T-helper 17 cell (primary cell): ENCODE measurements around the gene NDUFAF5. TPM values are rescaled to one million over a fixed set of nuclear protein-coding genes. Genes with fewer than 3 reads are reported as not detected.
A peak's percentile ranks its signal among the peaks of the same experiment; 100 is the strongest.
"Not testable (repeated sequence)": the region's sequence is repeated elsewhere in the genome, so short reads cannot be mapped to it uniquely, and the experiment has no call there.

ENCODE experiments used
- ATAC-seq: fragments of 150-1000 bp; cut with Tn5 transposase; 2 replicates; pipeline ENCODE4 v1.10.0; 2021; ENCODE audit warnings: mild to moderate bottlenecking, moderate library complexity
- DNase-seq, 3 donors: peaks; one replicate each; pipeline versions ENCODE4 v3.0.0 to v3.0.0-alpha.2; 2020 to 2021
- H3K9me3 ChIP-seq: one replicate; pipeline ENCODE4 v1.7.0; 2013; ENCODE audit warnings: low read length, mild to moderate bottlenecking; ENCODE audit not compliant: control insufficient read depth, poor library complexity, severe bottlenecking
- H3K27ac Mint-ChIP-seq: one replicate; pipeline ENCODE4 v1.8.0; 2022; ENCODE audit warnings: mild to moderate bottlenecking, moderate library complexity, mixed read lengths
- H3K27me3 Mint-ChIP-seq: one replicate; pipeline ENCODE4 v1.8.0; 2022; ENCODE audit warnings: mixed read lengths
- H3K36me3 Mint-ChIP-seq: one replicate; pipeline ENCODE4 v1.8.0; 2022; ENCODE audit warnings: low read depth, mixed read lengths
- H3K4me1 Mint-ChIP-seq: one replicate; pipeline ENCODE4 v1.8.0; 2022; ENCODE audit warnings: mild to moderate bottlenecking, mixed read lengths
- H3K4me3 Mint-ChIP-seq: one replicate; pipeline ENCODE4 v1.8.0; 2022; ENCODE audit warnings: mild to moderate bottlenecking, moderate library complexity, mixed read lengths
- total RNA-seq, 4 donors: library from RNA in 2 of 4; stranded (reverse) in 2 of 4; gene quantifications; one replicate each; pipeline ENCODE4 v1.2.3 and lab custom pipeline; 2022 to 2026

NDUFAF5 gene, protein sequence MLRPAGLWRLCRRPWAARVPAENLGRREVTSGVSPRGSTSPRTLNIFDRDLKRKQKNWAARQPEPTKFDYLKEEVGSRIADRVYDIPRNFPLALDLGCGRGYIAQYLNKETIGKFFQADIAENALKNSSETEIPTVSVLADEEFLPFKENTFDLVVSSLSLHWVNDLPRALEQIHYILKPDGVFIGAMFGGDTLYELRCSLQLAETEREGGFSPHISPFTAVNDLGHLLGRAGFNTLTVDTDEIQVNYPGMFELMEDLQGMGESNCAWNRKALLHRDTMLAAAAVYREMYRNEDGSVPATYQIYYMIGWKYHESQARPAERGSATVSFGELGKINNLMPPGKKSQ
- 10 to 100 TPM; 30.9 to 55.4 TPM for total RNA-seq
- total RNA-seq (lab: John Stamatoyannopoulos, UW), result 23.4 to 26.1 reads per million in 2 donors

DNA sequence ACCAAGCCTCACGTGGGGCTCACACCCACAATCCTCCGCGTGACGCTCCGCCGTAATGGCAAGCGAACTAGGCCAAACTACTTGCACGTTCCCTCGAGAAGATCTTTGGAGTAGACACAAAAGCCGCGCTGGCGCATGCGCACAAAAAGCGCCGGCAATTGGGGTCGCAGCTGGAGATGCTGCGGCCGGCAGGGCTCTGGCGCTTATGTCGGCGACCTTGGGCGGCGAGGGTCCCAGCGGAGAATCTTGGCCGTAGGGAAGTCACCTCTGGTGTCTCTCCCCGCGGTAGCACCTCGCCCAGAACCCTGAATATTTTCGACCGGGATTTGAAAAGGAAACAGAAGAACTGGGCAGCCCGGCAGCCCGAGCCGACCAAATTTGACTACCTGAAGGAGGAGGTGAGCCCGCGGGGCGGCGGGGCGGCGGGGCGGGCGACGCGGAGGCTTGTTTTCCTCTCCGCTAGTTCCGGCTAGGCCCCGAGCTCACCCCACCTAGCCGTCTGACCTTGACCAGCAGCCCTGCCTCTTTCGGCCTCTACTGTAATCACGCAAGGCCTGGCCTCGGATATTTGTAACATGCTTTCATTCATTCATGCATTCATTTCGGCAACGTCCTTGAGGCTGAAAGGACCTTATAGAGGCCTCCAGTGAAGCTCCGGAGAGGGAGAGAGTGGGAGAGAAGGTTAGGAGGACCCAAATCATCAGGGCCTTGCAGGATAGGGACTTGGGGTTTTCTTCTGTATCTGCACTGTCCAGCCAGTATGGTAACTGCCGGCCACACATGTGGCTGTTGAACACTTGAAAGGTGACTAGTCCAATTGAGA lies at the start of gene NDUFAF5, which contains the start of gene ESF1:
NDUFAF5 (plus strand) TSS at position 136 of the 823 bp plus-strand sequence; CDS start at position 177, 41 bp downstream.
ESF1 (minus strand) TSS at position 27 of the 823 bp plus-strand sequence. CDS start 1,779 bp downstream, outside the sequence.
- Mint-ChIP-seq H3K27me3 (no peaks in the 10 kb centered on the region), H3K4me3 (peak within 1 kb of the TSS; percentile 99), H3K27ac (peak within 1 kb of the TSS; percentile 99), H3K4me1 (peaks cover 36% of the 10 kb centered on the region), H3K36me3 (peaks cover 13% of the 10 kb centered on the region)
- no peaks in the 10 kb centered on the region for H3K9me3 ChIP-seq
- ATAC-seq (peak; percentile 98), DNase-seq (peak; percentile 74 to 86 (median 81))

DNA sequence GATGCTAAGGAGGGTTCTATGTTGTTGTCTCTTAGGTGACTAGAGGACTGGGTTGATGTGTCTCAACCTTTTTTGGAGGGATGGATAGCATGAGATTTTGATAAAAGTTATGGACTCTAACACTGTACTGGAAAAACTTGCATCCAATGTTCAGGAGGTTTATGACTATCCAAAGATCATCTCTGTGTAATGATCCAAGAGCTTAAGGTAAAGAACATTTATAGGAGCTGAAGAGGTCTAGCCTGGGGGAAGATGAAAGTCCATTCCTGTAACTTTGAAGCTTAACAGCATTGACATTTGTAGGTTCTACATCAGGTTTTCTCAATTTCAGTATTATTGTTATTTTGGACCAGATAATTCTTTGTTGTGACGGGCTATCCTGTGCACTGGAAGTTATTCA lies 49.0 kb upstream of the NDUFAF5 start:
- Mint-ChIP-seq H3K4me3 (no peak overlapping the region), H3K36me3 (peaks cover 3% of the 10 kb centered on the region), H3K27me3 (no peaks in the 10 kb centered on the region), H3K27ac (no peak overlapping the region), H3K4me1 (peaks cover 4% of the 10 kb centered on the region)
- no peak for DNase-seq
- ATAC-seq, result no peak
- no peaks in the 10 kb centered on the region for H3K9me3 ChIP-seq

DNA sequence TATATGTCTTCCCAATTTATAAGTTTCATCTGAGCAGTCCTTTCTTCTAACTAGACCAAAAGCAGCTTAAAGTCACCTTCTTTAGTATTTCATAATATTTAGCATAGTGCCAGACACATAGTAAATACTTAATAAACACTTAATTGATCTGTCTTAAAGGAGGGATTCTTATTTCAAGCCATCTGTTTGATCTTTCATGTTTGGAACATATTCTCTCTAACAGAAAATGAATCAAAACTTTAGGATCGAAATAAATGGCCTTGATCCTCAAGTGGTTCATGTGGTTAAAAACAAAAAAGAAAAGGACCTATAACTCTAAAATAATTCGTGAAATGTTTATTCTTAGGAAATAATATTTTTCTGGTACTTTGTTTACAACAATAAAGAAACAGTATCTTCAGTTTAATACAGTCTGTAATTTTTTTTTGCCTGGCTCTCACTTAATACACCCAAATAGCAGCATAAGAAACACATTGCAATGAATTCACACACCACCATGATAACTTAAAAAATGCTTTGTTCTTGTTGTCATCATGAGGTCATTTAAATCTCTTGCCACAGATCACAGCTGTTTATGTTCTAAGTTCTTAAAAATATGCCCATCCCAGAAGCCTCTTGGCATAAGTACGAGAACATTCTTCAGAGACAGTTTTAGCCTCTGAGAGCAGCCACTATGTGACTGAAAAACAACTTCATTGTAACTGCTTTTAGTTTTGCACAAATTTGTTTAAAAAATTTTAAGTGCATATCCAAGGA lies 48.2 kb upstream of the NDUFAF5 start:
- no peak for ATAC-seq
- H3K4me1 Mint-ChIP-seq, result peaks cover 4% of the 10 kb centered on the region
- DNase-seq, result no peak
- H3K36me3 Mint-ChIP-seq, result peaks cover 6% of the 10 kb centered on the region
- no peaks in the 10 kb centered on the region for H3K27me3 Mint-ChIP-seq
- H3K27ac Mint-ChIP-seq, result no peak overlapping the region
- no peak overlapping the region for H3K4me3 Mint-ChIP-seq
- H3K9me3 ChIP-seq, result no peaks in the 10 kb centered on the region

DNA sequence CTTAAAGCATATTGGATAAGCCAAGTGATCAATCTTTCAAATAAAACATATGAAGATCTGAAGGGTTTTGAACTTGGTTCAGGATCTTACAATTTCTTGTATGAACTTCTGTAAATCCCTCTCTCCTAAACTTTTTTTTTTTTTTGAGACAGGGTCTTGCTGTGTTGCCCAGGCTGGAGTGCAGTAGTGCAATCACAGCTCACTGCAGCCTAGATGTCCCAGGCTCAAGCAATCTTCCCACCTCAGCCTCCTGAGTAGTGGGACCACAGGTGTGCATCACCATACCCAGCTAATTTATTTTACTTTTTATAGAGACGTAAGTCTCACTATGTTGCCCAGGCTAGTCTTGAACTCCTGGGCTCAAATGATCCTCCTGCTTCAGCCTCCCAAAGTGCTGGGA lies 46.6 kb upstream of the NDUFAF5 start:
- not testable (repeated sequence) for H3K4me1 Mint-ChIP-seq, H3K4me3 Mint-ChIP-seq, H3K27ac Mint-ChIP-seq, H3K9me3 ChIP-seq, DNase-seq, H3K27me3 Mint-ChIP-seq, ATAC-seq
- H3K36me3 Mint-ChIP-seq, result peaks cover 10% of the 10 kb centered on the region

DNA sequence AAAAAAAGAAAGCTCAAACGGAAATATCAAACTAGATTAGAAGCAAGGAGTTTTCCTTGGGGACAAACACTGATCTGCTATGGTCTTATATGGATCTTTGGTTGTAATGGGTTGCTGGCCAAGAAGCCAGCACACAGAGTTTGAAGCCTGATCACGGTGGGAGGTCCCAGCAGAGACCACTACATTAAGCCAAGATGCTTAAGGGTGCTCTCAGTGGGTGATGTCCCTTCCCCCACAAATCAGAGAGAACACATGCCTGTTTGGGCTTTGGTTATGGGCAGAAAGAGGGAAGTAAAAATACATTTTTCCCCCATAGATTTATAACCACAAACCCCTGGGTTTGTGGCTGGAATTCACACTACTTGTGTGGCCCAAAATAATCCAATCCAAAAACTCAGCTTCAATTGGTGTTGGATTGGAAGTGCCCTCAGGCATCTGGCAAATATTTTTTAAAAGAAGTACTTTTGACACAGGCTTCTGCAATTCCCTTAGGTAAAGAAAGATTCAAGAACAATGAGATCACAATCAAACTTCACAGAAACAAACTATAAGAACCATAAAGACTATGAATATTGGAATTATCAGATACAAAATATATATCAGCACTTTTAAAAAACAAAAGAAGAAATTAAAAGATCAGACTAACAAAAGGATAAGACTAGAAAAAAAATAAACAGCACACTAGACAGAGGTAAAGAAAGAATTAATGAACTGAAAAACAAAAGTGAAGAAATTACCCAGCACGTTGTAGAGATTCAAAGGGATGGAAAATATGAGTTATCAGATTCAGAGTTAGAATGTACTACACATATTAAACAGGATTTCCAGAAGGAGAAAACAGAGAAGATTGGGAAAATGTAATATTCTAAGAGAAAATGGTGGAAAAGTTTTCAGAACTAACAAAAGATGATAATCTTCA lies 44.8 kb upstream of the NDUFAF5 start:
- DNase-seq (no peak), ATAC-seq (no peak)
- Mint-ChIP-seq H3K4me3 (no peak overlapping the region), H3K27ac (no peak overlapping the region), H3K27me3 (no peaks in the 10 kb centered on the region), H3K4me1 (peaks cover 9% of the 10 kb centered on the region), H3K36me3 (peaks cover 15% of the 10 kb centered on the region)
- H3K9me3 ChIP-seq, result no peaks in the 10 kb centered on the region

DNA sequence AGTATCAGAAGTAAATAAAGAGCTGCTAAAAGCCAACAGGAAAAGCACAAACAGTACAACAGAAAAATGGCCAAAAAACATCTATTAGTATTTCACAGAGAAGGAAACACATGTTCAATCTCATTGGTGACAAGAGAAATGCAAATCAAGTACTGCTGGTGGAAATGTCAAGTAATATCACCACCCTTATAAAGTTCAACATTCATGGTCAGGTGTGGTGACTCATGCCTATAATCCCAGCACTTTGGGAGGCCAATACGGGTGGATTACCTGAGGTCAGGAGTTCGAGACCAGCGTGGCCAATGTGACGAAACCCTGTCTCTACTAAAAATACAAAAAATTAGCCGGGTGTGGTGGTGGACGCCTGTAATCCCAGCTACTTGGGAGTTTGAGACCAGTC lies 42.9 kb upstream of the NDUFAF5 start:
- Mint-ChIP-seq H3K27me3 (no peaks in the 10 kb centered on the region), H3K4me3 (no peak overlapping the region)

DNA sequence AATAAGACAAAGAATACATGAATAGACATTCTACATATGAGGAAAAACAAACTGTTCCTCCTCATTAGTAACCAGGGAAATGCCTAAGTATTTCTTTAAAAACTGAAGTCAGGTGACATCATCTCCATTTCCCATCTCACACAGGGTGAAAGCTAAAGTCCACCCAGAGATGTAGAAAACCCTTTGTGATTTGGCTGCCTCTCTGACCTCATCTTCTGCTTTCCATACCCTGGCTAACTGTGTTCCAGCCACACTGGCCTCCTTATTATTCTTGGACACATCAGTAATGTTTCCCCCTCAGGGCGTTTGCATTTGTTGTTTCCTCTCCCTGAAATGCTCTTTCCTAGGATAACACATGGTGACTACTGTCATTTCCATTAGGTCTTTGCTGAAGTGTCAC lies 40.5 kb upstream of the NDUFAF5 start:
- Mint-ChIP-seq H3K4me1 (peaks cover 7% of the 10 kb centered on the region), H3K4me3 (no peak overlapping the region), H3K36me3 (peaks cover 15% of the 10 kb centered on the region), H3K27ac (no peak overlapping the region), H3K27me3 (no peaks in the 10 kb centered on the region)
- no peaks in the 10 kb centered on the region for H3K9me3 ChIP-seq
- no peak for DNase-seq
- no peak for ATAC-seq

More for the DNA sequence above, 42.9 kb upstream of the NDUFAF5 start:
- peaks cover 15% of the 10 kb centered on the region for H3K36me3 Mint-ChIP-seq
- H3K9me3 ChIP-seq, result no peaks in the 10 kb centered on the region
- H3K27ac Mint-ChIP-seq, result no peak overlapping the region
- peaks cover 7% of the 10 kb centered on the region for H3K4me1 Mint-ChIP-seq
- ATAC-seq, result no peak
- DNase-seq, result no peak

DNA sequence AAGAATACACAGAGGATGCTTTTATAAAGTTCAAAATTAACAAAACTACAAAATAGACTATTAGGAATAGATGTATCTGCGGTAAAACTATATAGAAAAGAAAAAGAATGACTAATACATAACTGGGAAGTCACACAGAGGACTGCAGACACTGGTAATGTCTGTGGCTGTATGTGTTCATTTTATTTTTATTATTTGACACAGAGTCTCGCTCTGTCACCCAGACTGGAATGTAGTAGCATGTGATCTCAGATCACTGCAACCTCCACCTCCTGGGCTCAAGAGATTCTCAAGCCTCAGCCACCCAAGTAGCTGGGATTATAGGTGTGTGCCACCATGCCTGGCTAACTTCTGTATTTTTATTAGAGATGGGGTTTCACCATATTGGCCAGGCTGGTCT lies 39.0 kb upstream of the NDUFAF5 start:
- no peak for DNase-seq
- no peak overlapping the region for H3K27ac Mint-ChIP-seq
- H3K4me3 Mint-ChIP-seq, result no peak overlapping the region
- H3K9me3 ChIP-seq, result no peaks in the 10 kb centered on the region
- H3K4me1 Mint-ChIP-seq, result peaks cover 7% of the 10 kb centered on the region
- H3K36me3 Mint-ChIP-seq, result peaks cover 15% of the 10 kb centered on the region
- ATAC-seq, result no peak
- no peaks in the 10 kb centered on the region for H3K27me3 Mint-ChIP-seq

DNA sequence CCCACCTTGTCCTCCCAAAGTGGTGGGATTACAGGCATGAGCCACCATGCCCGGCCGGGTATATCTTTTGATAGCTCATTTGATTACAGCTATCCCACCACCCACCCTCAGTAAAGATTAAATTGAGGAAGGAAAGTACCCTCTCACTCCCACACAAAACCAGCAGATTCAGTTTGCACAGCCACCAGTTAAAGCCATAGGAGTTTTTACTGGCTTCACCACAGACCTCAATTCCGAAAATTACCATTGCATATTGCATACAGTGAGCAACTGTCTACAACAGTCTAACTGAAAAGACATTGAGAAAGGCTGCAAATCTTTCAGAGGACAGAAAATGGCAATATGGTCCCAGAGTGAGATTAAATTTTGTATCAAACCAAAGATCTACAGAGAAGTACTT lies 35.0 kb upstream of the NDUFAF5 start:
- H3K36me3 Mint-ChIP-seq, result peaks cover 1% of the 10 kb centered on the region

DNA sequence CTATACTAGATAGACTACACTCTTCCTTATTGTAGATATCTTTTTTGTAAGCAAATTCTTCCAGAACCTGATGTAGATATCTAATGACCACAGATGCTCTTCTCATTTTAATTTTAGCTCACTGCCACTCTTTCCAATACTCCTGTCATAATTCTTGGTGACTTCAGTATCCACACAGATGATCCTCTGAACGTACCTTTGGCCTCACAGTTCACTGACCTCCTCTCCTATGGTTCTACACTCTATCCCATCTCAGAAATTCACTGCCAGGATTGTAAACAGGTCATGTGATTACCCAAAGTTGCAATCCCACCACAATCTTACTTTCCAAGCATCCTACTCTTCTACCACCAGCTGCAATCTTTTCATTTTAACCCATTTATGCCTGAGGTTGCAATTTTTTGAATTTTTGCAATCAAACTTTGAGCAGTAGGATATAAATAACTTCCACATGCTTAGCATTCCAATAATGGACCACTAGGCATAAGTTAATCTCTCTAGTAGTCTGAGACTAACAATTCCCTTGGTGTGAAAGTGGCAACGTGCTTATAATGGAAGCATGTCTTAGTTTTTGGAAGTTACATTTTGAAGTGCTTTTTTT lies 31.3 kb upstream of the NDUFAF5 start:
- Mint-ChIP-seq H3K36me3 (peaks cover 3% of the 10 kb centered on the region), H3K27ac (no peak overlapping the region), H3K4me1 (no peaks in the 10 kb centered on the region), H3K27me3 (no peaks in the 10 kb centered on the region), H3K4me3 (no peak overlapping the region)
- H3K9me3 ChIP-seq, result no peaks in the 10 kb centered on the region
- no peak for ATAC-seq
- DNase-seq, result no peak

More for the DNA sequence above, 35.0 kb upstream of the NDUFAF5 start:
- no peaks in the 10 kb centered on the region for H3K9me3 ChIP-seq
- DNase-seq (no peak), ATAC-seq (no peak)
- no peak overlapping the region for H3K27ac Mint-ChIP-seq
- no peak overlapping the region for H3K4me3 Mint-ChIP-seq
- H3K4me1 Mint-ChIP-seq, result peaks cover 4% of the 10 kb centered on the region
- no peaks in the 10 kb centered on the region for H3K27me3 Mint-ChIP-seq

DNA sequence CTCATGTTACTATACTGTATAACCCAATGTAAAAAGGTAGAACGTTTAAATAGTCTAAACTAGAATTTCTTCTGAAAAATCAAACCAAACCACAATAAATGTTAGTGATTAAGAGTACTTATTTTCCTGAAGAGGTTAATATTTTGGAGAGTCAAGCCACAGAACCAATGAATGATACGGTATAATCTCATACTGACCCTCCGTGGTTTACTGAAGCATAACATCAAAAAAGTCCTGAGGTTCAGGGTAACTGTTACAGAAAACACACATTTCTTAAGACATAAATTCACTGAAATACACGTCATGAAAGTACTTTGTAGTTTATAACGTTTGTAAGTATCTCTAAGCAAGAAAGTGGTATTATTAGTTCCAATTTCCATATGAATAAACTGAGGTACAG lies 29.0 kb upstream of the NDUFAF5 start:
- Mint-ChIP-seq H3K27me3 (no peaks in the 10 kb centered on the region), H3K4me3 (no peak overlapping the region), H3K36me3 (peaks cover 6% of the 10 kb centered on the region), H3K27ac (no peak overlapping the region), H3K4me1 (peaks cover 3% of the 10 kb centered on the region)
- no peak for ATAC-seq
- no peaks in the 10 kb centered on the region for H3K9me3 ChIP-seq
- no peak for DNase-seq

DNA sequence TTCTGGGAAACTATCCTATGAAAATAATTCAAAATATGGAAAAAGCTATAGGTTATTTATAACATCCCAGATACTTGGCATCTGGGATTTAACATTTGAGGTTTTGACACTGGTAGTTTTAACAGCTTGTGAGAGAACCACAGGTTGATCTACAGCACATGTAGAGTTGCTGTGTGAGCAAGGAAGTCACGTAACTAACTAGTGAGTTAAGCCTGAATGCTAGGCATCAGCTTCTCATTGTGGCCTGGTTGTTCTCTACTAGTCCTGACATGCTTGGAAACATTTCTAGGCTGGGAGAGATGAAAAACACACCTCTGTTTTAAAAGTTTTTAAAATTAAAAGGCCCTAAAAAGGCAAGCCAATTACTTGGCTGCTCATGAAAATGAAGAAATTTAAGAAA lies 28.3 kb upstream of the NDUFAF5 start:
- H3K4me1 Mint-ChIP-seq, result peaks cover 3% of the 10 kb centered on the region
- DNase-seq, result no peak
- no peak for ATAC-seq
- H3K36me3 Mint-ChIP-seq, result peaks cover 6% of the 10 kb centered on the region
- H3K9me3 ChIP-seq, result no peaks in the 10 kb centered on the region
- no peak overlapping the region for H3K27ac Mint-ChIP-seq
- H3K4me3 Mint-ChIP-seq, result no peak overlapping the region
- no peaks in the 10 kb centered on the region for H3K27me3 Mint-ChIP-seq
